IMR-90 (cell line): ENCODE measurements around the gene RASL10A. TPM values are rescaled to one million over a fixed set of nuclear protein-coding genes. Genes with fewer than 3 reads are reported as not detected.

Experiments used
- ATAC-seq: fragments of 200-7000 bp; cut with Tn5 transposase; 2 replicates; pipeline ENCODE4 v1.9.1; 2020; ENCODE audit warnings: low read depth, mild to moderate bottlenecking, moderate library complexity
- BruUV-seq: library from RNA; stranded (reverse); fragments of 400-500 nt; replicated peaks from 2 replicates; lab custom pipeline; 2021; lab: Mats Ljungman, UMichigan
- CTCF ChIA-PET: fragments of 300-600 bp; formaldehyde crosslinking; extraction: SDS; loops from one replicate; lab custom pipeline; 2021; ENCODE audit warnings: antibody characterized with exemption; lab: Yijun Ruan, JAX
- POLR2A ChIA-PET: fragments of 300-600 bp; sonication (Branson Sonifier 250); formaldehyde crosslinking; loops from one replicate; lab custom pipeline; 2022; ENCODE audit warnings: antibody characterized with exemption; ENCODE audit not compliant: unreplicated experiment; lab: Charles Lee
- DNase-seq: peaks from one replicate; pipeline ENCODE4 v3.0.0; 2013
- H2AFZ ChIP-seq: replicated peaks from 2 replicates; pipeline ENCODE3; 2013; ENCODE audit warnings: low read length, mild to moderate bottlenecking; ENCODE audit not compliant: poor library complexity
- H2AK5ac ChIP-seq: 2 replicates; pipeline ENCODE4 v1.6.1; 2013; ENCODE audit warnings: low read depth, low read length, inconsistent platforms
- H2AK9ac ChIP-seq: replicated peaks from 2 replicates; pipeline ENCODE3; 2013; ENCODE audit warnings: mild to moderate bottlenecking, low read depth, low read length, moderate library complexity; ENCODE audit not compliant: poor library complexity
- H2BK120ac ChIP-seq: 2 replicates; pipeline ENCODE4 v1.6.1; 2013; ENCODE audit warnings: low read depth, low read length, inconsistent platforms
- H2BK15ac ChIP-seq: 3 replicates; pipeline ENCODE4 v1.6.1; 2013; ENCODE audit warnings: low read depth, low read length, inconsistent platforms
- H2BK20ac ChIP-seq: 2 replicates; pipeline ENCODE4 v1.6.1; 2013; ENCODE audit warnings: low read depth, mild to moderate bottlenecking, inconsistent platforms, low read length, moderate library complexity
- H2BK5ac ChIP-seq: 2 replicates; pipeline ENCODE4 v1.6.1; 2013; ENCODE audit warnings: mild to moderate bottlenecking, low read depth, low read length, inconsistent platforms; ENCODE audit not compliant: poor library complexity, severe bottlenecking
- H3K14ac ChIP-seq: replicated peaks from 2 replicates; pipeline ENCODE4 v1.6.1; 2013; ENCODE audit warnings: low read depth, low read length, inconsistent platforms
- H3K18ac ChIP-seq: 2 replicates; pipeline ENCODE4 v1.6.1; 2013; ENCODE audit warnings: low read depth, low read length, control low read depth
- H3K23ac ChIP-seq: 2 replicates; pipeline ENCODE4 v1.6.1; 2013; ENCODE audit warnings: low read depth, low read length, inconsistent platforms
- H3K27ac ChIP-seq: 2 replicates; pipeline ENCODE4 v1.5.1; 2013; ENCODE audit warnings: mild to moderate bottlenecking, control low read depth, low read length; ENCODE audit not compliant: insufficient read depth
- H3K27me3 ChIP-seq: 2 replicates; pipeline ENCODE4 v1.6.1; 2013; ENCODE audit warnings: low read length; ENCODE audit not compliant: control insufficient read depth, insufficient read depth
- H3K36me3 ChIP-seq: 2 replicates; pipeline ENCODE4 v1.6.1; 2013; ENCODE audit warnings: low read length, mixed read lengths; ENCODE audit not compliant: control insufficient read depth, insufficient read depth
- H3K4ac ChIP-seq: 2 replicates; pipeline ENCODE4 v1.6.1; 2013; ENCODE audit warnings: low read depth, low read length, inconsistent platforms
- H3K4me1 ChIP-seq: 2 replicates; pipeline ENCODE4 v1.6.1; 2013; ENCODE audit warnings: low read length, mixed read lengths; ENCODE audit not compliant: control insufficient read depth, insufficient read depth
- H3K4me2 ChIP-seq: 2 replicates; pipeline ENCODE4 v1.6.1; 2013; ENCODE audit warnings: low read depth, mild to moderate bottlenecking, control low read depth, low read length, moderate library complexity
- H3K4me3 ChIP-seq: 2 replicates; pipeline ENCODE4 v1.5.1; 2013; ENCODE audit warnings: low read depth, mild to moderate bottlenecking, control low read depth, low read length, moderate library complexity; ENCODE audit not compliant: insufficient read depth
- H3K56ac ChIP-seq: 2 replicates; pipeline ENCODE4 v1.6.1; 2013; ENCODE audit warnings: low read length, inconsistent platforms; ENCODE audit not compliant: insufficient read depth; ENCODE audit errors: extremely low read depth
- H3K79me1 ChIP-seq, 2 experiments: 2 replicates each; pipeline ENCODE4 v1.6.1; 2013; ENCODE audit warnings: low read length in 2 of 2, inconsistent platforms in 1 of 2, low read depth in 1 of 2
- H3K9ac ChIP-seq: 2 replicates; pipeline ENCODE4 v1.6.1; 2013; ENCODE audit warnings: low read depth, low read length, control low read depth
- H3K9me1 ChIP-seq: 2 replicates; pipeline ENCODE4 v1.6.1; 2013; ENCODE audit warnings: low read length, inconsistent platforms; ENCODE audit not compliant: insufficient read depth
- H3K9me3 ChIP-seq: 2 replicates; pipeline ENCODE4 v1.6.1; 2013; ENCODE audit warnings: low read length; ENCODE audit not compliant: control insufficient read depth, insufficient read depth
- H4K20me1 ChIP-seq: 2 replicates; pipeline ENCODE4 v1.6.1; 2013; ENCODE audit warnings: low read length, inconsistent platforms; ENCODE audit not compliant: insufficient read depth
- H4K5ac ChIP-seq: 2 replicates; pipeline ENCODE4 v1.6.1; 2013; ENCODE audit warnings: mild to moderate bottlenecking, low read depth, low read length, control low read depth
- H4K8ac ChIP-seq, 2 experiments: 2 replicates each; pipeline ENCODE4 v1.6.1; 2013; ENCODE audit warnings: low read depth in 2 of 2, low read length in 2 of 2, control low read depth in 1 of 2, inconsistent platforms in 1 of 2
- H4K91ac ChIP-seq: 2 replicates; pipeline ENCODE4 v1.6.1; 2013; ENCODE audit warnings: low read depth, low read length, inconsistent platforms; ENCODE audit not compliant: insufficient read depth
- BHLHE40 ChIP-seq: fragments of 150-350 bp; IDR thresholded peaks from 2 replicates; pipeline ENCODE4 v1.6.1; 2016; ENCODE audit warnings: mild to moderate bottlenecking, low read depth, low read length
- CEBPB ChIP-seq: IDR thresholded peaks from 2 replicates; pipeline ENCODE4 v1.6.1; 2012; ENCODE audit warnings: low read depth, low read length, improper control_type of control experiment
- CHD1 ChIP-seq: IDR thresholded peaks from 2 replicates; pipeline ENCODE4 v1.6.1; 2012; ENCODE audit warnings: low read depth, low read length, improper control_type of control experiment
- FOS ChIP-seq: fragments of 150-350 bp; IDR thresholded peaks from 2 replicates; pipeline ENCODE4 v1.6.1; 2016; ENCODE audit warnings: low read depth, low read length
- MAZ ChIP-seq: IDR thresholded peaks from 2 replicates; pipeline ENCODE4 v1.6.1; 2012; ENCODE audit warnings: low read depth, mild to moderate bottlenecking, low read length, improper control_type of control experiment, moderate library complexity, borderline replicate concordance
- MXI1 ChIP-seq: IDR thresholded peaks from 2 replicates; pipeline ENCODE4 v1.6.1; 2012; ENCODE audit warnings: low read depth, mild to moderate bottlenecking, low read length, moderate library complexity, borderline replicate concordance
- NFE2L2 ChIP-seq: fragments of 150-350 bp; IDR thresholded peaks from 2 replicates; pipeline ENCODE4 v1.6.1; 2016; ENCODE audit warnings: low read depth, mild to moderate bottlenecking, low read length
- POLR2A ChIP-seq: IDR thresholded peaks from 2 replicates; pipeline ENCODE4 v1.6.1; 2012; ENCODE audit warnings: mild to moderate bottlenecking, low read depth, low read length
- RAD21 ChIP-seq: IDR thresholded peaks from 2 replicates; pipeline ENCODE4 v1.6.1; 2012; ENCODE audit warnings: low read length, improper control_type of control experiment
- RFX5 ChIP-seq: IDR thresholded peaks from 2 replicates; pipeline ENCODE4 v1.8.0; 2012; ENCODE audit warnings: low read depth, mild to moderate bottlenecking, low read length, moderate library complexity
- SMC3 ChIP-seq: fragments of 150-350 bp; IDR thresholded peaks from 2 replicates; pipeline ENCODE4 v1.6.1; 2016; ENCODE audit warnings: low read depth, mild to moderate bottlenecking, antibody characterized with exemption, low read length, moderate library complexity
- WGBS, 2 experiments: methylation state at CpG; one replicate each; pipeline versions ENCODE4 v1.1.5 to v1.1.7; 2013; ENCODE audit warnings: missing lambda C conversion rate in 2 of 2; ENCODE audit not compliant: insufficient read length in 1 of 2; ENCODE audit errors: extremely low coverage in 2 of 2; 5-methylcytosine and 5-hydroxymethylcytosine counted together
- dilution Hi-C: fragments of 300-500 bp; cut with HindIII; formaldehyde crosslinking; loops from one replicate; pipeline ENCODE4 v1.14.3; 2018; ENCODE audit warnings: low sequenced_read_pairs; ENCODE audit not compliant: unreplicated experiment
- in situ Hi-C: fragments of 300-500 bp; cut with MboI; formaldehyde crosslinking; loops from 3 replicates; pipeline ENCODE4 v1.14.3; 2019; ENCODE audit warnings: low sequenced_read_pairs, inconsistent platforms, mixed read lengths
- intact Hi-C: fragments of 100-400 bp; cut with micrococcal nuclease; formaldehyde crosslinking; loops from 2 replicates; pipeline ENCODE4 v1.10.0; 2022
- polyA plus RNA-seq, 3 experiments: library from polyadenylated mRNA; depleted of rRNA; stranded (reverse); fragments of >200 nt; gene quantifications; 2 replicates each; pipeline ENCODE4 v1.2.3, GENCODE V29; 2012; ENCODE audit warnings: low replicate concordance in 1 of 3
- total RNA-seq: library from RNA; depleted of rRNA; stranded (reverse); fragments of >200 nt; gene quantifications from 2 replicates; pipeline ENCODE4 v1.2.3, GENCODE V29; 2012
- TF ChIP-seq, protein P1 (sequence below): fragments of 150-350 bp; IDR thresholded peaks from 2 replicates; pipeline ENCODE4 v1.6.1; 2016; ENCODE audit warnings: low read depth, mild to moderate bottlenecking, low read length, moderate library complexity, borderline replicate concordance
- TF ChIP-seq, protein P2 (sequence below): fragments of 150-350 bp; IDR thresholded peaks from 2 replicates; pipeline ENCODE4 v1.6.1; 2017; ENCODE audit warnings: mild to moderate bottlenecking, antibody characterized with exemption, low read length, low read depth
- TF ChIP-seq, protein P3 (sequence below): conservative IDR thresholded peaks from 2 replicates; pipeline ENCODE4 v1.5.1; 2012; ENCODE audit warnings: mild to moderate bottlenecking, low read depth, low read length, improper control_type of control experiment

The RASL10A gene
- total and polyA plus RNA-seq, 2 of the 4 experiments (the other 2 are of a cell fraction) = 0.26 TPM; not detected in 1

DNA sequence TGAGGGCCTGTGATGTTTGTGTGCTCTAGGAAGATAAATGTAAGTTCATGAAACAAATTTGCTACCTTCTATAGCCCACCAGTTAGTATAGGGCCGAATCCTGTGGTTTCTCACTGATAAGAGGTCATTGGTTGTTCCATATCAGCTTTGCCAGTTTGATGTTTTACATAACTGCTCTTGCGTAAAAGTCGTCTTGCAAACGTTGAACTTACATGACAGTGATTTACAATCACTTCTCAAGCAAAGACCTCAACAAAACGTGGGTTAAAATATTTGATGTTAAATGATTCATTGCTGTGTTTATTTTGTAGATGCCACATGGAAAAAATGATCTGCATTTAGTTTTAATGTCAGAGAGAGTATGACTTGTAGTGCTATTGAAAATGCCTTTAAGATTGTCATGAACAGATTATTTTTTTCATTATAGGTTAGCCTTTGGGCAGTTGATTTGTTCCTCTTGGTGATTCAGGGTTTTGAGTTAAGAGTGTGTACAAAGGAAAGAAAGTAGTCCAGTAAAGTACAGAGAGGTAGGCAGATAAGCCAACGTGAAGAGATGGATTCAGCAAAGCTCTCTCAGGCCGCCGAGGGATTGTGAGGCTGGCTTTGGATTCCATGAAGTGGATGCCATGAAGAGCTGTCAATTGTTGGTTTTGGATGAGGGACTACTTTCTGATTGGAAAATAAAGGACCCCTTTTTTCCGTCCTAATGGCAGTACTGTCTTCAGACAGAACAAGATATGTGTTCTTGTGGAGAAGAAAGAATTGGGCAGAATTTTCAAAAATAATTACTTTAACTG, 44.8 kb downstream of the RASL10A start:
- in situ Hi-C loops = no loop called here
- TF ChIP-seq BHLHE40 (no peak; the same call in 1 of the 2 replicates), MXI1 (peak; percentile 36; the same call in 1 of the 2 replicates), MAZ (no peak), POLR2A (0 out of 2 replicates have a peak, but pooled peaks have one; percentile 7), RFX5 (no peak), CHD1 (no peak), CEBPB (peak; percentile 89), NFE2L2 (no peak), RAD21 (no peak), FOS (no peak), SMC3 (no peak)
- TF ChIP-seq, protein P1, sequence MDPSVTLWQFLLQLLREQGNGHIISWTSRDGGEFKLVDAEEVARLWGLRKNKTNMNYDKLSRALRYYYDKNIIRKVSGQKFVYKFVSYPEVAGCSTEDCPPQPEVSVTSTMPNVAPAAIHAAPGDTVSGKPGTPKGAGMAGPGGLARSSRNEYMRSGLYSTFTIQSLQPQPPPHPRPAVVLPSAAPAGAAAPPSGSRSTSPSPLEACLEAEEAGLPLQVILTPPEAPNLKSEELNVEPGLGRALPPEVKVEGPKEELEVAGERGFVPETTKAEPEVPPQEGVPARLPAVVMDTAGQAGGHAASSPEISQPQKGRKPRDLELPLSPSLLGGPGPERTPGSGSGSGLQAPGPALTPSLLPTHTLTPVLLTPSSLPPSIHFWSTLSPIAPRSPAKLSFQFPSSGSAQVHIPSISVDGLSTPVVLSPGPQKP = no peak
- TF ChIP-seq, protein P2, sequence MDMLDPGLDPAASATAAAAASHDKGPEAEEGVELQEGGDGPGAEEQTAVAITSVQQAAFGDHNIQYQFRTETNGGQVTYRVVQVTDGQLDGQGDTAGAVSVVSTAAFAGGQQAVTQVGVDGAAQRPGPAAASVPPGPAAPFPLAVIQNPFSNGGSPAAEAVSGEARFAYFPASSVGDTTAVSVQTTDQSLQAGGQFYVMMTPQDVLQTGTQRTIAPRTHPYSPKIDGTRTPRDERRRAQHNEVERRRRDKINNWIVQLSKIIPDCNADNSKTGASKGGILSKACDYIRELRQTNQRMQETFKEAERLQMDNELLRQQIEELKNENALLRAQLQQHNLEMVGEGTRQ = no peak
- TF ChIP-seq, protein P3, sequence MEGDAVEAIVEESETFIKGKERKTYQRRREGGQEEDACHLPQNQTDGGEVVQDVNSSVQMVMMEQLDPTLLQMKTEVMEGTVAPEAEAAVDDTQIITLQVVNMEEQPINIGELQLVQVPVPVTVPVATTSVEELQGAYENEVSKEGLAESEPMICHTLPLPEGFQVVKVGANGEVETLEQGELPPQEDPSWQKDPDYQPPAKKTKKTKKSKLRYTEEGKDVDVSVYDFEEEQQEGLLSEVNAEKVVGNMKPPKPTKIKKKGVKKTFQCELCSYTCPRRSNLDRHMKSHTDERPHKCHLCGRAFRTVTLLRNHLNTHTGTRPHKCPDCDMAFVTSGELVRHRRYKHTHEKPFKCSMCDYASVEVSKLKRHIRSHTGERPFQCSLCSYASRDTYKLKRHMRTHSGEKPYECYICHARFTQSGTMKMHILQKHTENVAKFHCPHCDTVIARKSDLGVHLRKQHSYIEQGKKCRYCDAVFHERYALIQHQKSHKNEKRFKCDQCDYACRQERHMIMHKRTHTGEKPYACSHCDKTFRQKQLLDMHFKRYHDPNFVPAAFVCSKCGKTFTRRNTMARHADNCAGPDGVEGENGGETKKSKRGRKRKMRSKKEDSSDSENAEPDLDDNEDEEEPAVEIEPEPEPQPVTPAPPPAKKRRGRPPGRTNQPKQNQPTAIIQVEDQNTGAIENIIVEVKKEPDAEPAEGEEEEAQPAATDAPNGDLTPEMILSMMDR = no peak

More for the DNA sequence above, 44.8 kb downstream of the RASL10A start:
- H2BK120ac ChIP-seq = no peak overlapping the region
- no peak overlapping the region for H4K91ac ChIP-seq
- peaks cover 16% of the 10 kb centered on the region for H3K9me1 ChIP-seq
- no peak overlapping the region for H3K9ac ChIP-seq
- H3K4ac ChIP-seq = no peak overlapping the region
- H3K27me3 ChIP-seq = no peaks in the 10 kb centered on the region
- peak overlapping the region; percentile 92 for H3K4me2 ChIP-seq
- no peak overlapping the region for H2BK20ac ChIP-seq
- ChIA-PET POLR2A (interaction anchor here (0.6 kb wide), 1 partner anchor 232 kb away, joined by 8 read pairs; no protein-coding TSS in a partner anchor), CTCF (no interaction called here)
- TSS peak; percentile 4 for BruUV-seq
- no peak overlapping the region for H2BK15ac ChIP-seq
- H2AK5ac ChIP-seq = no peak overlapping the region
- H3K79me1 ChIP-seq = peaks cover 15 to 63% of the 10 kb centered on the region in 2 experiments
- dilution Hi-C loops = no loop called here
- peaks cover 17% of the 10 kb centered on the region for H3K4me1 ChIP-seq
- H4K5ac ChIP-seq = no peak overlapping the region
- intact Hi-C loops = no loop called here
- H3K27ac ChIP-seq = no peak overlapping the region
- H3K23ac ChIP-seq = peak overlapping the region; percentile 11; the same call in 1 of the 2 replicates
- no peak overlapping the region for H3K56ac ChIP-seq
- peak; percentile 58 for DNase-seq
- WGBS, 2 experiments = no CpG with 5 or more reads among the region's 9 CpGs
- H3K36me3 ChIP-seq = peaks cover 20% of the 10 kb centered on the region
- H3K9me3 ChIP-seq = no peaks in the 10 kb centered on the region
- H3K18ac ChIP-seq = no peak overlapping the region
- H4K8ac ChIP-seq = no peak overlapping the region
- H2AK9ac ChIP-seq = no peak overlapping the region
- H3K14ac ChIP-seq = no peak overlapping the region; the same call in 1 of the 2 replicates
- H3K4me3 ChIP-seq = peak overlapping the region; percentile 75; the same call in 1 of the 2 replicates
- ATAC-seq = no peak
- no peak overlapping the region for H2AFZ ChIP-seq
- peaks cover 72% of the 10 kb centered on the region for H4K20me1 ChIP-seq
- H2BK5ac ChIP-seq = peak overlapping the region; percentile 22
